Esophagus squamous epithelium (tissue), 4 donors: ENCODE measurements around the gene RAB11FIP2.

ENCODE experiments used
- CTCF ChIP-seq, 6 experiments: fragments of 450-650 bp in 4 of 6; fragments of 200-600 bp in 2 of 6; sonication (generic) in 2 of 6; IDR thresholded peaks; one replicate each; pipeline ENCODE4 v1.5.1; 2016 to 2019; ENCODE audit warnings: antibody characterized with exemption in 6 of 6, mild to moderate bottlenecking in 4 of 6, moderate library complexity in 4 of 6
- POLR2A ChIP-seq, 4 donors: fragments of 450-650 bp; IDR thresholded peaks; one replicate each; pipeline ENCODE4 v1.6.1; 2017; ENCODE audit warnings: antibody characterized with exemption in 4 of 4, mild to moderate bottlenecking in 4 of 4, moderate library complexity in 3 of 4

GRCh38 chr10:118012952-118013525 lies 33.7 kb downstream of the RAB11FIP2 start:
- TF ChIP-seq CTCF (IDR thresholded peaks at IDR 0.05) (no peak), POLR2A (IDR thresholded peaks at IDR 0.05) (no peak)
